GM12875 (cell line): ENCODE data around the gene WDR20.
"Not testable (repeated sequence)": the region's sequence is repeated elsewhere in the genome, so short reads cannot be mapped to it uniquely, and the experiment has no call there.

Source experiments
- H3K4me3 ChIP-seq: one replicate; pipeline ENCODE4 v1.5.1; 2011; ENCODE audit warnings: low read depth, low read length, control low read depth
- TF ChIP-seq, protein P1 (sequence below): IDR thresholded peaks from 2 replicates; pipeline ENCODE4 v1.5.1; 2011; ENCODE audit warnings: low read depth, mild to moderate bottlenecking, control low read depth, inconsistent platforms, low read length, moderate library complexity, borderline replicate concordance; ENCODE audit not compliant: insufficient read depth

WDR20 gene

DNA sequence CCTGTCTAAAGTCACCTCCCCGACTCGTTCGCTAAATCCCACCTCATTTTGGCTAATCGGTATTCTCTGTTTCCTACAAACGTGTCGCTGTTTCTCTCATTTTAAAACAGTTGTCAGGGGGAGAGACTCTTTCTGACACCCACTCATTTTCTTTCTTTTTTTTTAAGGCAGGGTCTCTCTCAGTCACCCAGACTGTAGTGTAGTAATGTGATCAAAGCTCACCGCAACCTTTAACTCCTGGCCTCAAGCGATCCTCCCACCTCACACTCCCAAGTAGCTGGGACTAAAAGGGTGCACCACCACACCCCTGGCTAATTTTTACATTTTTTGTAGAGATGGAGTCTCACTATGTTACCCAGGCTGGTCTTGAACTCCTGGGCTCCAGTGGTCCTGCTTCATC is 19.1 kb downstream of the WDR20 start:
- H3K4me3 ChIP-seq, result no peak overlapping the region
- TF ChIP-seq, protein P1, sequence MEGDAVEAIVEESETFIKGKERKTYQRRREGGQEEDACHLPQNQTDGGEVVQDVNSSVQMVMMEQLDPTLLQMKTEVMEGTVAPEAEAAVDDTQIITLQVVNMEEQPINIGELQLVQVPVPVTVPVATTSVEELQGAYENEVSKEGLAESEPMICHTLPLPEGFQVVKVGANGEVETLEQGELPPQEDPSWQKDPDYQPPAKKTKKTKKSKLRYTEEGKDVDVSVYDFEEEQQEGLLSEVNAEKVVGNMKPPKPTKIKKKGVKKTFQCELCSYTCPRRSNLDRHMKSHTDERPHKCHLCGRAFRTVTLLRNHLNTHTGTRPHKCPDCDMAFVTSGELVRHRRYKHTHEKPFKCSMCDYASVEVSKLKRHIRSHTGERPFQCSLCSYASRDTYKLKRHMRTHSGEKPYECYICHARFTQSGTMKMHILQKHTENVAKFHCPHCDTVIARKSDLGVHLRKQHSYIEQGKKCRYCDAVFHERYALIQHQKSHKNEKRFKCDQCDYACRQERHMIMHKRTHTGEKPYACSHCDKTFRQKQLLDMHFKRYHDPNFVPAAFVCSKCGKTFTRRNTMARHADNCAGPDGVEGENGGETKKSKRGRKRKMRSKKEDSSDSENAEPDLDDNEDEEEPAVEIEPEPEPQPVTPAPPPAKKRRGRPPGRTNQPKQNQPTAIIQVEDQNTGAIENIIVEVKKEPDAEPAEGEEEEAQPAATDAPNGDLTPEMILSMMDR, result no peak

DNA sequence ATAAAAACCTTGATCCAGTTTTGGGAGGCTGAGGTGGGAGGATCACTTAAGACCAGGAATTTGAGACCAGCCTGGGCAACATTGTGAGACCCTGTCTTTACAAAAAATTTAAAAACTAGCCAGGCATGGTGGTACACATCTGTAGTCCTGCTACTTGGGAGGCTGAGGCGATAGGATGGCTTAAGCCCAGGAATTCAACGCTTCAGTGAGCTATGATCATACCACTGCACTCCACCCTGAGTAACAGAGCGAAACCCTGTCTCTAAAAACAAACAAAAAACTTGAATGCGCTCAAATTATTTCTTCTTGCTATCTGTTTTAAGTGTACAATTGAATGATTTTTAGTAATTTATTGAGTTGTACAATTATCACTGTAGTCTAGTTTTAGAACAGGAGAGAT is 20.1 kb downstream of the WDR20 start:
- H3K4me3 ChIP-seq, result no peak overlapping the region
- TF ChIP-seq, protein P1, result no peak

DNA sequence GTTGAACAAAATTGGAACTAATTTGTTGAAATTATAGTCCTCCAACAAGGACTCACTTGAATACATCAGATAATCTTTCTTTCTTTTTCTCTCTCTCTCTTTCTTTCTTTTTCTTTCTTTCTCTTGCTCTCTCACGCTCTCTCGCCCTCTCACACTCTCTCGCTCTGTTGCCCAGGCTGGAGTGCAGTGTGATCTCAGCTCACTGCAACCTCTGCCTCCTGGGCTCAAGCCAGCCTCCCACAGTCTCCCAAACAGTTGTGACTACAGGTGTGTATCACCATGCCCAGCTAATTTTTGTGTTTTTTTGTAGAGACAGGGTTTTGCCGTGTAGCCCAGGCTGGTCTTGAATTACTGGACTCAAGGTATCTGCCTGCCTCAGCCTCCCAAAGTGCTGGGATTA is 22.8 kb downstream of the WDR20 start:
- TF ChIP-seq, protein P1, result no peak
- H3K4me3 ChIP-seq, result no peak overlapping the region

DNA sequence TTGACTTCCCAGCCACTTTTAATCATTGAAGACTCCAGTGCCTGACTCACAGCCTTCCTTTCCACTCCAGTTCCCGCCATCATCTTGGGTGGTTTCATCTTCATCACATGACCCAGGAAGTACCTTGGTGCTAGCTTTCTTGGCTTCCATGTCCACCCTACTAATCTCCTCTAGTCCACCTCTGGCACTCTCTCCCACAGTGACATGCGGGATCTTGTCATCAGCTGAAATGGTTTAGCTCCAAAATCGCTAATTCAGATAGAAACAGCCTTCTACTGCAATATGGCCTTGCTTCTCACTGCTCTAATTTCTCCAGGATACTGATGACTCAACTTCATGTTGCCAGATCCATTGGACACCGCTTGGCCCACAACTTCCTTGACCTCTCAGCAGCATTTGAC is 24.5 kb downstream of the WDR20 start:
- TF ChIP-seq, protein P1, result no peak
- no peak overlapping the region for H3K4me3 ChIP-seq

DNA sequence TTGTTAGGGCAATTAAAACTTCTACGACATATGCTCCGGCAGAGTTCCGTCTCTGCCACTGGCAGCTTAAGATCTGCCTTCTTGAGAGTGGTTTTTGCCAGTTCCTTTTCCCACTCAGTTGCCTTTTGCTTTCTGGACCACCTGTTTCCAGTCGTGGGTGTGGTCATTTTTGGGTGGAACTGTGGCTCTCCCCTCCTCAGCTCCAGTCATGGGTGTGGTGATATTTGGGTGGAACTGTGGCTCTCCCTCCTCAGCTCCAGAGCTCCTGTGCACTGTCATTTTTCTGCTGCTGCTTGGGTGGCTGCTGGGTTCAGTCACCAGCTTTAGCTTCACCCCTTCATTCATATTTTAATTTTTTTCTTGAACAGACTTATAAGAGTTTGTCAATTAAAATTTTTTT is 25.3 kb downstream of the WDR20 start:
- TF ChIP-seq, protein P1, result no peak
- no peak overlapping the region for H3K4me3 ChIP-seq

DNA sequence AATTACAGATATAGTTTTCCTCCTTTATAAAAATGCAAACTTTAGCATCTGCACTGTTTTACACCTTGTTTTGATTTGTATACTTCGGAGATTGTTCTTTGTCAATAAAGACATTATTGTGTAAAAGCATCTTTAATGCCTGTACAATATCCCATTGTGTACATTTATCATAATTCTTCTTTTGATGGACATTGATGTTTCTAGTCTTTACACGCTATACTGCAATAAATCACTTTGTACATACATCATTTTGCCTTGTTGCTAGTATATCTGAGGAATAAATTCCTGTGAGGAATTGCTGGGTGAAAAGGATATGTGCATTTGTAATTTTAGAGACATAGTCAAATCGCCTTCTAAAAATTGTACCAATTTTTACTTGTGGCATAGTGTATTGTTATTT is 30.4 kb downstream of the WDR20 start:
- no peak overlapping the region for H3K4me3 ChIP-seq
- TF ChIP-seq, protein P1, result no peak

DNA sequence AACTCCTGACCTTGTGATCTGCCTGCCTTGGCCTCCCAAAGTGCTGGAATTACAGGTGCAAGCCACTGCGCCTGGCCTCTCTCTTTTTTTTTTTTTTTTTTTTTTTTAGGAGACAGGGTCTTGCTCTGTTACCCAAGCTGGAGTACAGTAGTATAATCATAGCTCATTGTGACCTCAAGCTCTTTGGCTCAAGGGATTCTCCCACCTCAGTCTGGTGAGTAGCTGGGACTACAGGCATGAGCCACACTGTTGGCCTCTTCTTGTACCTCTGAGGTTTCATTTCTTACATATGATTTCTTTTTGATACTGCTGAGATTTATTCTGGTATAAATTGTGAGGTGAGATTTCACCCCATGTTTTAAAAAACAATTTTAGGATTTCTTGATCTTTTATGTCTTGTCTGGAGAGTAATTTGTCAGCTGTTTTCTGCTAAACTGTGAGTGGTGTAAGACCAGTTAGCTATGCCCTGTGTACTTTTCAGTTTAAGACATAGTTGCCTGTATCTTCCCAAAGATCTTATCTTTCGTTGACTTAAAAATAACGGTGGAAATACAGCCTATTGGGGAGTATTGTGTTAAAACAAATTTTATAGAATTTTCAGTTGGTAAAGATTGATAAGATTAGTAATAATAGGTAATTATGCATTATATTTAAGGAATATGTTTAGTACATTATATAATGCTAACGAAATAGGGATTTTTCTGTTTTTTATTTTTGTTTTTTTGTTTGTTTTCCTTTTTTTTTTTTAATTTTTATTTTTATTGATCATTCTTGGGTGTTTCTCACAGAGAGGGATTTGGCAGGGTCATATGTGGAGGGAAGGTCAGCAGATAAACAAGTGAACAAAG is 31.7 kb downstream of the WDR20 start:
- TF ChIP-seq, protein P1, result no peak
- H3K4me3 ChIP-seq, result no peak overlapping the region

DNA sequence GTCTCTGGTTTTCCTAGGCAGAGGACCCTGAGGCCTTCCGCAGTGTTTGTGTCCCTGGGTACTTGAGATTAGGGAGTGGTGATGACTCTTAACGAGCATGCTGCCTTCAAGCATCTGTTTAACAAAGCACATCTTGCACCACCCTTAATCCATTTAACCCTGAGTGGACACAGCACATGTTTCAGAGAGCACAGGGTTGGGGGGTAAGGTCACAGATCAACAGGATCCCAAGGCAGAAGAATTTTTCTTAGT is 32.2 kb downstream of the WDR20 start:
- H3K4me3 ChIP-seq, result not testable (repeated sequence)

DNA sequence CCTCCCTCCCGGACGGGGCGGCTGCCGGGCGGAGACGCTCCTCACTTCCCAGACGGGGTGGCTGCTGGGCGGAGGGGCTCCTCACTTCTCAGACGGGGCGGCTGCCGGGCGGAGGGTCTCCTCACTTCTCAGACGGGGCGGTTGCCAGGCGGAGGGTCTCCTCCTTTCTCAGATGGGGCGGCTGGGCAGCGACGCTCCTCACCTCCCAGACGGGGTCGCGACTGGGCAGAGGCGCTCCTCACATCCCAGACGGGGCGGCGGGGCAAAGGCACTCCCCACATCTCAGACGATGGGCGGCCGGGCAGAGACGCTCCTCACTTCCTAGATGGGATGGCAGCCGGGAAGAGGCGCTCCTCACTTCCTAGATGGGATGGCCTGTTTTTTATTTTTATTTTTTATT is 33.0 kb downstream of the WDR20 start:
- H3K4me3 ChIP-seq, result not testable (repeated sequence)
